Measurements from ENCODE around the gene UPF2.

UPF2 gene

GRCh38 chr10:11961771-11962170 lies 80.8 kb downstream of the UPF2 start:
- TF ChIP-seq POLR2A (IDR thresholded peaks at IDR 0.05; ENCODE audit: low read length), result no peak
- no peak for TF ChIP-seq GATA1 (IDR thresholded peaks at IDR 0.05; ENCODE audit: low read depth, low read length)
- no peak for DNase-seq

- TF ChIP-seq GATA1 (IDR thresholded peaks at IDR 0.05; ENCODE audit: low read depth, low read length) (no peak), POLR2A (IDR thresholded peaks at IDR 0.05; ENCODE audit: low read length) (no peak)
- DNase-seq, result no peak
Observed at GRCh38 chr10:11959966-11960365, 82.6 kb downstream of the UPF2 start.

- TF ChIP-seq GATA1 (IDR thresholded peaks at IDR 0.05; ENCODE audit: low read depth, low read length), result no peak
- no peak for TF ChIP-seq POLR2A (IDR thresholded peaks at IDR 0.05; ENCODE audit: low read length)
- DNase-seq, result no peak
Observed at GRCh38 chr10:11958956-11959355, 83.7 kb downstream of the UPF2 start.

GRCh38 chr10:11951695-11952094 lies 90.9 kb downstream of the UPF2 start:
- TF ChIP-seq GATA1 (IDR thresholded peaks at IDR 0.05; ENCODE audit: low read depth, low read length) (no peak), POLR2A (IDR thresholded peaks at IDR 0.05; ENCODE audit: low read length) (no peak)
- DNase-seq, result no peak

- TF ChIP-seq POLR2A (IDR thresholded peaks at IDR 0.05; ENCODE audit: low read length), result no peak
- TF ChIP-seq GATA1 (IDR thresholded peaks at IDR 0.05; ENCODE audit: low read depth, low read length), result no peak
- DNase-seq, result no peak
Observed at GRCh38 chr10:11950325-11951018, 92.1 kb downstream of the UPF2 start.

GRCh38 chr10:11949152-11949551 lies 93.5 kb downstream of the UPF2 start:
- no peak for DNase-seq
- no peak for TF ChIP-seq POLR2A (IDR thresholded peaks at IDR 0.05; ENCODE audit: low read length)
- no peak for TF ChIP-seq GATA1 (IDR thresholded peaks at IDR 0.05; ENCODE audit: low read depth, low read length)

- DNase-seq, result no peak
- TF ChIP-seq GATA1 (IDR thresholded peaks at IDR 0.05; ENCODE audit: low read depth, low read length) (no peak), POLR2A (IDR thresholded peaks at IDR 0.05; ENCODE audit: low read length) (no peak)
Observed at GRCh38 chr10:11946652-11947051, 96.0 kb downstream of the UPF2 start.

- TF ChIP-seq POLR2A (IDR thresholded peaks at IDR 0.05; ENCODE audit: low read length), result no peak
- no peak for TF ChIP-seq GATA1 (IDR thresholded peaks at IDR 0.05; ENCODE audit: low read depth, low read length)
- DNase-seq, result no peak
Observed at GRCh38 chr10:11936389-11937152, 106.0 kb downstream of the UPF2 start.

GRCh38 chr10:11934262-11934661 lies 108.3 kb downstream of the UPF2 start:
- TF ChIP-seq GATA1 (IDR thresholded peaks at IDR 0.05; ENCODE audit: low read depth, low read length), result no peak
- no peak for TF ChIP-seq POLR2A (IDR thresholded peaks at IDR 0.05; ENCODE audit: low read length)
- DNase-seq, result no peak

GRCh38 chr10:11933577-11934223 lies 108.9 kb downstream of the UPF2 start:
- no peak for DNase-seq
- no peak for TF ChIP-seq GATA1 (IDR thresholded peaks at IDR 0.05; ENCODE audit: low read depth, low read length)
- TF ChIP-seq POLR2A (IDR thresholded peaks at IDR 0.05; ENCODE audit: low read length), result no peak

GRCh38 chr10:11931038-11931437 lies 111.6 kb downstream of the UPF2 start:
- no peak for DNase-seq
- TF ChIP-seq POLR2A (IDR thresholded peaks at IDR 0.05; ENCODE audit: low read length) (no peak), GATA1 (IDR thresholded peaks at IDR 0.05; ENCODE audit: low read depth, low read length) (no peak)

- no peak for DNase-seq
Observed at GRCh38 chr10:11930312-11930978, 112.2 kb downstream of the UPF2 start.

GRCh38 chr10:11927746-11928145 lies 114.9 kb downstream of the UPF2 start:
- no peak for TF ChIP-seq POLR2A (IDR thresholded peaks at IDR 0.05; ENCODE audit: low read length)
- no peak for TF ChIP-seq GATA1 (IDR thresholded peaks at IDR 0.05; ENCODE audit: low read depth, low read length)

More at GRCh38 chr10:11930312-11930978, 112.2 kb downstream of the UPF2 start:
- TF ChIP-seq GATA1 (IDR thresholded peaks at IDR 0.05; ENCODE audit: low read depth, low read length) (no peak), POLR2A (IDR thresholded peaks at IDR 0.05; ENCODE audit: low read length) (no peak)

More at GRCh38 chr10:11927746-11928145, 114.9 kb downstream of the UPF2 start:
- no peak for DNase-seq
